Esophagus muscularis mucosa (tissue), 4 donors: ENCODE measurements around the gene FBXO34. TPM values are rescaled to one million over a fixed set of nuclear protein-coding genes. Genes with fewer than 3 reads are reported as not detected.

ENCODE experiments used
- DNase-seq: peaks from one replicate; pipeline ENCODE4 v3.0.0-alpha.2; 2017; ENCODE audit errors: extremely low spot score
- H3K27ac ChIP-seq, 4 donors: fragments of 200-600 bp; sonication (generic); replicated peaks in 1 of 4; 1 replicate in 3 of 4; 2 replicates in 1 of 4; pipeline ENCODE4 v1.5.1; 2016 to 2019; ENCODE audit warnings: mild to moderate bottlenecking in 1 of 4
- H3K27me3 ChIP-seq, 4 donors: fragments of 200-600 bp; sonication (generic); one replicate each; pipeline versions ENCODE4 v1.5.1 to v1.6.0; 2016 to 2019
- H3K36me3 ChIP-seq, 4 donors: fragments of 200-600 bp; sonication (generic); one replicate each; pipeline ENCODE4 v1.5.1; 2016 to 2019
- H3K4me1 ChIP-seq, 4 donors: fragments of 200-600 bp; sonication (generic); one replicate each; pipeline ENCODE4 v1.5.1; 2016 to 2019
- H3K4me3 ChIP-seq, 4 donors: fragments of 200-600 bp; sonication (generic); 1 replicate in 2 of 4; 2 replicates in 2 of 4; pipeline ENCODE4 v1.5.1; 2016 to 2019; ENCODE audit warnings: mild to moderate bottlenecking in 4 of 4, moderate library complexity in 1 of 4
- H3K9me3 ChIP-seq, 4 donors: fragments of 200-600 bp; sonication (generic); 1 replicate in 3 of 4; 2 replicates in 1 of 4; pipeline ENCODE4 v1.5.1; 2016 to 2019
- CTCF ChIP-seq, 3 experiments: fragments of 200-600 bp in 2 of 3; fragments of 450-650 bp in 1 of 3; sonication (generic) in 2 of 3; IDR thresholded peaks; one replicate each; pipeline ENCODE4 v1.5.1; 2017 to 2019; ENCODE audit warnings: antibody characterized with exemption in 3 of 3, mild to moderate bottlenecking in 2 of 3, moderate library complexity in 1 of 3
- EP300 ChIP-seq: sonication (generic); formaldehyde crosslinking; IDR thresholded peaks from one replicate; pipeline ENCODE4 v1.6.1; 2017; ENCODE audit warnings: antibody characterized with exemption
- POLR2A ChIP-seq: fragments of 450-650 bp; IDR thresholded peaks from one replicate; pipeline ENCODE4 v1.6.1; 2017; ENCODE audit warnings: antibody characterized with exemption, moderate library complexity, mild to moderate bottlenecking, low read depth
- POLR2AphosphoS5 ChIP-seq, 2 donors: sonication (generic); formaldehyde crosslinking; IDR thresholded peaks; one replicate each; pipeline ENCODE4 v1.6.1; 2017; ENCODE audit warnings: antibody characterized with exemption in 2 of 2
- WGBS: methylation state at CpG from one replicate; pipeline ENCODE4 v1.1.5; 2018; 5-methylcytosine and 5-hydroxymethylcytosine counted together
- intact Hi-C: fragments of 100-400 bp; cut with DNase I; formaldehyde crosslinking; loops from one replicate; pipeline ENCODE4 v1.15.1; 2023
- total RNA-seq, 4 donors: library from RNA; depleted of rRNA; stranded (reverse); fragments of >200 nt; gene quantifications; one replicate each; pipeline versions ENCODE4 v1.1.0 to v1.2.1, GENCODE V29; 2016

FBXO34 gene
- total RNA-seq, 4 donors from 2014 or later, result 16.2 to 22.0 (median 20.4) TPM

DNA sequence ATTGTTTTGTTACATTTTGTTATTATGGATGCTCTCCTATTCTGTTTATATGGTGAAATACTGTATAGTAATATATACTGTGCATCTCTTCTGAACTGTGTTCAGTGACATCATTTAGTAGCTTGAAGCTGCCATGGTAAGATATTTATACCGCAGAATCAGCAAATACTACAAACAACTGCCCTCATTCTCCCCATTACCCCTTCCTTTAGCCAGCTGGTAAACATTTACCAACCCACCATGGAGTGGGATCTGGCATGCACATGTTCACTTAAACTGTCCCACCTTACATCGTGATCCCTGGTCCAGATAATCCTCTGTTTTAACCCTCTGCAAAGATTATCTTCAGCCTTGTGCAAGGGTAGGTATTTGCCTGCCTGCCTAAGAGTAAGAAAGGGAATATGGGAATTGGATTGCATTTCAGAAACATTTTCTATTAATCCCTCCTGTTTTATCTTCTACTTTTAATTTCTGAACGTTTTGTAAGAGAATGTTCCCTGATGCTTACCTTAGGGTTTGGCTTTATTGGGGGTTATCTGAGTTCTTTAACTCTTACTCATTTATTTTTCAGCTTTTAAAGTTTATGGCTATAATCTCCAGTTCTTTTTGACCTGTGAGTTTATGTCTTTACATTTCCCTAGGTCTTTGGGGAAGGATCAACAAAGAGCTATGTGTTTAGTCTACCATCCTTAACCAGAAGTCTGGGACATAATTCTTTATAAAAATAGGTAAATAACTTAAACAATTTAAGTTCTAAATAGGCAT, 46.5 kb downstream of the FBXO34 start:
- WGBS, result 55% methylated on average over 3 of the region's 3 CpGs
- intact Hi-C loops, result no loop called here
- Histone ChIP-seq H3K4me1 (peaks cover 0 to 11% (median 0%) of the 10 kb centered on the region in 4 donors), H3K27me3 (no peaks in the 10 kb centered on the region), H3K9me3 (peaks cover 0 to 3% (median under 1%) of the 10 kb centered on the region in 4 donors), H3K27ac (no peak overlapping the region), H3K4me3 (no peak overlapping the region), H3K36me3 (peaks cover 0 to 27% (median 14%) of the 10 kb centered on the region in 4 donors)
- TF ChIP-seq POLR2AphosphoS5 (IDR thresholded peaks at IDR 0.05), result no peak
- TF ChIP-seq CTCF (IDR thresholded peaks at IDR 0.05), result no peak
- TF ChIP-seq POLR2A, result no peak
- TF ChIP-seq EP300, result no peak
- no peak for DNase-seq

- intact Hi-C loops, result no loop called here
- TF ChIP-seq POLR2A (no peak), POLR2AphosphoS5 (IDR thresholded peaks at IDR 0.05) (no peak), CTCF (IDR thresholded peaks at IDR 0.05) (no peak)
- H3K9me3 ChIP-seq, result no peaks in the 10 kb centered on the region
These were observed 47.5 kb downstream of the FBXO34 start for GRCh38 chr14:55318694-55319093.

GRCh38 chr14:55323910-55324309, 52.7 kb downstream of the FBXO34 start:
- intact Hi-C loops, result no loop called here
- H3K4me3 ChIP-seq, result no peak overlapping the region

More at GRCh38 chr14:55318694-55319093, 47.5 kb downstream of the FBXO34 start:
- 92% methylated on average over 1 of the region's 1 CpG for WGBS
- Histone ChIP-seq H3K27me3 (no peaks in the 10 kb centered on the region), H3K36me3 (peaks cover 0 to 27% (median 14%) of the 10 kb centered on the region in 4 donors), H3K4me3 (no peak overlapping the region), H3K27ac (no peak overlapping the region), H3K4me1 (peaks cover 0 to 11% (median 0%) of the 10 kb centered on the region in 4 donors)
- DNase-seq, result no peak

GRCh38 chr14:55324812-55325211, 53.6 kb downstream of the FBXO34 start:
- WGBS, result 100% methylated on average over 2 of the region's 2 CpGs

More at GRCh38 chr14:55323910-55324309, 52.7 kb downstream of the FBXO34 start:
- no peak for TF ChIP-seq POLR2AphosphoS5 (IDR thresholded peaks at IDR 0.05)
- no peak for TF ChIP-seq POLR2A
- no peak for TF ChIP-seq EP300
- TF ChIP-seq CTCF (IDR thresholded peaks at IDR 0.05), result no peak
- Histone ChIP-seq H3K27me3 (no peaks in the 10 kb centered on the region), H3K4me1 (peaks cover 4 to 18% (median 10%) of the 10 kb centered on the region in 4 donors), H3K9me3 (peaks cover 0 to 4% (median 0%) of the 10 kb centered on the region in 4 donors), H3K36me3 (peaks cover 0 to 6% (median 3%) of the 10 kb centered on the region in 4 donors), H3K27ac (no peak overlapping the region)
- DNase-seq, result no peak

More at GRCh38 chr14:55324812-55325211, 53.6 kb downstream of the FBXO34 start:
- Histone ChIP-seq H3K27ac (no peak overlapping the region), H3K36me3 (peaks cover 0 to 5% (median 3%) of the 10 kb centered on the region in 4 donors), H3K27me3 (no peaks in the 10 kb centered on the region), H3K4me1 (peaks cover 7 to 26% (median 15%) of the 10 kb centered on the region in 4 donors), H3K4me3 (no peak overlapping the region), H3K9me3 (peaks cover 0 to 4% (median 0%) of the 10 kb centered on the region in 4 donors)
- DNase-seq, result no peak
- intact Hi-C loops, result no loop called here
- no peak for TF ChIP-seq CTCF (IDR thresholded peaks at IDR 0.05)
- no peak for TF ChIP-seq POLR2AphosphoS5 (IDR thresholded peaks at IDR 0.05)
- no peak for TF ChIP-seq POLR2A
- no peak for TF ChIP-seq EP300
